SU-DHL-6 (cell line): ENCODE results near the gene HUS1B.

Experiments used
- H2AFZ ChIP-seq: fragments of 200-600 bp; sonication (generic); 2 replicates; pipeline ENCODE4 v1.6.1; 2014; ENCODE audit warnings: low read depth, mild to moderate bottlenecking, moderate library complexity, mixed read lengths, antibody characterized with exemption, low read length; ENCODE audit not compliant: severe bottlenecking
- H3F3A ChIP-seq: fragments of 200-600 bp; shearing (Covaris generic); 2 replicates; pipeline ENCODE4 v1.6.0; 2016; ENCODE audit warnings: antibody characterized with exemption, mild to moderate bottlenecking; ENCODE audit not compliant: insufficient read depth
- H3K27ac ChIP-seq: fragments of 200-600 bp; sonication (generic); 2 replicates; pipeline ENCODE4 v1.5.1; 2016; ENCODE audit warnings: low read depth, mild to moderate bottlenecking, low read length, moderate library complexity, mixed read lengths
- H3K27me3 ChIP-seq: fragments of 200-600 bp; sonication (generic), shearing (Covaris generic); 2 replicates; pipeline ENCODE4 v1.6.0; 2014; ENCODE audit warnings: mild to moderate bottlenecking, low read length
- H3K36me3 ChIP-seq: fragments of 200-600 bp; sonication (generic); 2 replicates; pipeline ENCODE4 v1.6.1; 2014; ENCODE audit warnings: mild to moderate bottlenecking, low read length, mixed read lengths
- H3K4me2 ChIP-seq: fragments of 300-600, 200-600 bp; shearing (Covaris generic), sonication (generic); 2 replicates; pipeline ENCODE4 v1.6.0; 2014; ENCODE audit warnings: low read length, low read depth, mild to moderate bottlenecking; ENCODE audit not compliant: poor library complexity, severe bottlenecking
- H3K4me3 ChIP-seq: fragments of 200-600 bp; sonication (generic); 2 replicates; pipeline ENCODE4 v1.5.1; 2014; ENCODE audit warnings: antibody characterized with exemption, low read length, mild to moderate bottlenecking, mixed read lengths; ENCODE audit not compliant: insufficient read depth, poor library complexity, severe bottlenecking
- H3K79me2 ChIP-seq: fragments of 200-600 bp; sonication (generic); 2 replicates; pipeline ENCODE4 v1.6.1; 2014; ENCODE audit warnings: mild to moderate bottlenecking, low read length, moderate library complexity; ENCODE audit not compliant: insufficient read depth
- H3K9ac ChIP-seq: fragments of 200-600 bp; sonication (generic); 2 replicates; pipeline ENCODE4 v1.7.0; 2014; ENCODE audit warnings: mild to moderate bottlenecking, low read length
- H3K9me2 ChIP-seq: fragments of 200-600 bp; sonication (generic); replicated peaks from 2 replicates; pipeline ENCODE4 v1.6.1; 2014; ENCODE audit warnings: low read length; ENCODE audit not compliant: insufficient read depth
- H3K9me3 ChIP-seq: fragments of 200-600 bp; sonication (generic); 2 replicates; pipeline ENCODE4 v1.6.1; 2014; ENCODE audit warnings: low read length, mixed read lengths; ENCODE audit not compliant: insufficient read depth
- H4K20me1 ChIP-seq: fragments of 200-600 bp; sonication (generic); 2 replicates; pipeline ENCODE4 v1.6.1; 2014; ENCODE audit warnings: low read depth, mild to moderate bottlenecking, antibody characterized with exemption, low read length, moderate library complexity, mixed read lengths
- CTCF ChIP-seq: fragments of 200-600 bp; sonication (generic); IDR thresholded peaks from one replicate; pipeline ENCODE4 v1.5.1; 2017; ENCODE audit warnings: antibody characterized with exemption, mild to moderate bottlenecking, low read length, moderate library complexity; ENCODE audit not compliant: insufficient read depth, poor library complexity, severe bottlenecking
- EZH2phosphoT487 ChIP-seq: fragments of 200-600 bp; sonication (generic), shearing (Covaris generic); conservative IDR thresholded peaks from 2 replicates; pipeline ENCODE4 v1.6.1; 2018; ENCODE audit warnings: mild to moderate bottlenecking, antibody characterized with exemption, low read length, moderate library complexity, mixed read lengths

The HUS1B gene

GRCh38 chr6:683742-684440 lies 27.0 kb upstream of the HUS1B start:
- Histone ChIP-seq H3K27ac (no peak overlapping the region), H3K36me3 (no peaks in the 10 kb centered on the region), H4K20me1 (peaks cover 11% of the 10 kb centered on the region), H3K4me3 (no peak overlapping the region), H3K9me2 (no peaks in the 10 kb centered on the region), H3K9ac (no peak overlapping the region), H3K9me3 (no peaks in the 10 kb centered on the region), H2AFZ (no peak overlapping the region), H3K4me2 (no peak overlapping the region), H3K79me2 (peaks cover 92% of the 10 kb centered on the region), H3F3A (no peaks in the 10 kb centered on the region), H3K27me3 (no peaks in the 10 kb centered on the region)
- no peak for TF ChIP-seq CTCF
- no peak for TF ChIP-seq EZH2phosphoT487

DNA sequence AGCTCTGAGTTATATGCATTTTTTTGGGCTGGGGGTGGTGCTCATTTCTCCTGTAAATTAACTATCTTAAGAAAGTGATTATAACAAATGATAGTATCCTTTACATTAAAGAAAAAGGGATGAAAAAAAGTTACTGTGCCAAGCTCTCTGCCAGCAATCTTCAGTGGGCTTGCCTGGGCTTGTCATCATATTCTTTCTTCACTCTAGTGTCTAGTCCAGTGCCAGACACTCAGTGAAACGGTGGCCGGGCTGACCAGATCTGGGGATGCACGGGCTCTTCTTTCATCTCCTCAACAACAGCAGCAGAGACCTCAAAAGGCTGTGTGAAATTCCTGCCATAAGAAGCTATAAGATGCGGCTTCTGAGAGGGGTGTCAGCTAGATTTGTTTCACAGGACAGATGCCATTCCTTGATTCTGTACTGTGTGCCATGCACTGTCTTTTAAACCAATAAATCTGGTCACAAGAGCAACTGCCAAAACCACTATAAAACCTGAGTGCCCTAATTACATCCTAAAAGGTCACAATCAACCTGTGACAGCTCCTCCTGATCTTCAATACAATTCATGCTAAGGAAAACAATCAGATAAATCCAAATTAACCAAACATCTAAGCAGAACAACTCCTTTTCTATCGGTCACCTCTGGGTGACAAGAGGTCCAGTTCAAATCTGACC lies 23.9 kb upstream of the HUS1B start:
- Histone ChIP-seq H4K20me1 (peaks cover 11% of the 10 kb centered on the region), H3K36me3 (no peaks in the 10 kb centered on the region), H3F3A (no peaks in the 10 kb centered on the region), H3K4me2 (no peak overlapping the region), H3K9ac (no peak overlapping the region), H3K27ac (no peak overlapping the region), H3K79me2 (peaks cover 86% of the 10 kb centered on the region), H3K9me2 (no peaks in the 10 kb centered on the region), H2AFZ (no peak overlapping the region), H3K4me3 (no peak overlapping the region), H3K9me3 (no peaks in the 10 kb centered on the region), H3K27me3 (no peaks in the 10 kb centered on the region)
- no peak for TF ChIP-seq EZH2phosphoT487
- no peak for TF ChIP-seq CTCF

GRCh38 chr6:680251-680650 lies 23.4 kb upstream of the HUS1B start:
- Histone ChIP-seq H3K36me3 (no peaks in the 10 kb centered on the region), H3K4me2 (no peak overlapping the region), H3K9ac (no peak overlapping the region), H3K79me2 (peaks cover 81% of the 10 kb centered on the region), H3K27ac (no peak overlapping the region), H3F3A (no peaks in the 10 kb centered on the region), H3K4me3 (no peak overlapping the region), H4K20me1 (peaks cover 11% of the 10 kb centered on the region), H3K27me3 (no peaks in the 10 kb centered on the region), H3K9me2 (no peaks in the 10 kb centered on the region), H3K9me3 (no peaks in the 10 kb centered on the region), H2AFZ (no peak overlapping the region)
- no peak for TF ChIP-seq EZH2phosphoT487
- TF ChIP-seq CTCF: no peak
